Measurements from ENCODE around the gene SYCE1L.

SYCE1L gene

GRCh38 chr16:77206533-77206932 is 7.3 kb downstream of the SYCE1L start:
- no peak overlapping the region for H3K27ac ChIP-seq (ENCODE audit: low read depth, low read length, severe bottlenecking)
- 67 to 94% methylated on average over 2 of the region's 2 CpGs for WGBS, 2 experiments (ENCODE audit: insufficient coverage in 2 of 2)
- no peaks in the 10 kb centered on the region for H3K36me3 ChIP-seq (ENCODE audit: control insufficient read depth, insufficient read depth, low read length)
- H3K9me3 ChIP-seq (ENCODE audit: control insufficient read depth, low read length) = no peaks in the 10 kb centered on the region
- no peaks in the 10 kb centered on the region for H3K4me1 ChIP-seq (ENCODE audit: control insufficient read depth, insufficient read depth, low read length, poor library complexity, severe bottlenecking)
- H3K4me3 ChIP-seq (ENCODE audit: extremely low read depth, insufficient read depth, low read length, poor library complexity, severe bottlenecking) = no peak overlapping the region

DNA sequence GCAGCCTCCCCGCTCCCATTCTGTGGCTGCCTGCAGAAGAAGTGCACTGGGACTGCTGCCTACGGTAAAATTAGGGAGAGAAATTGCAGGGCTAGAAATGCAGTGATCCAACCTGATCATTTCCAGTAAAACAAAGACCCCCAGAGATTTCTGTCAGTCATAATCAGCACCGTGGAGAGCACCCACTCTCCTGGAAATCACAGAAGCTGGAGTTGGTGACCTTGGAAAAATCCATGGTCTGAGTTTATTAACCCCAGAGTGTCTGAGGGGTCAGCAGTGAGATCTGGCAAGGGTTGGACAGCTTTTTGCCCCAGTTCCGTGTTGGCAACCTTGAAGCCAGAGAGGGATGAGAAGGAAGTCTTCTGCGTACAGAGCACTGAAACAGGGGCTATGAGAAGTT is 7.8 kb downstream of the SYCE1L start:
- no peaks in the 10 kb centered on the region for H3K36me3 ChIP-seq (ENCODE audit: control insufficient read depth, insufficient read depth, low read length)
- WGBS, 2 experiments (ENCODE audit: insufficient coverage in 2 of 2) = 61 to 83% methylated on average over 4 to 5 of the region's 5 CpGs
- H3K9me3 ChIP-seq (ENCODE audit: control insufficient read depth, low read length) = no peaks in the 10 kb centered on the region

DNA sequence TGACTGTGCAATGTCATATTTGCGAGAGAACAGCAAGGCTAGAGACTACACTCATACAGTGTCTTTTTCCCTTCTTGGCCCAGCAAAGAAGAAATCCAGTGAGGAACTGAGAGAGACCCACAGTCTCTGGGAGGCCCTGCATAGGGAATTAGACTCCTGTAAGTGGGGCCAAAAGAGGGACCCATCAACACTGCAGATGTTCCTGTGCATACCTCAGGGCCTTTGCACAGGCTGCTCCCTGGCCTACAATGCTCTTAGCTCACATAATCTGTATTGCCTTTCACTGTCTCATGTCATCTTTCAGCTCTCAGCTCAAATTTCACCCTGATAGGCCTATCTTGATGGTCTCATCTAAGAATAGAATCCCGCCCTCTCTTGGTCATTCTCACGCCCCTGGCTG is 9.2 kb downstream of the SYCE1L start:
- Histone ChIP-seq H3K4me3 (ENCODE audit: extremely low read depth, insufficient read depth, low read length, poor library complexity, severe bottlenecking) (no peak overlapping the region), H3K9me3 (ENCODE audit: control insufficient read depth, low read length) (no peaks in the 10 kb centered on the region), H3K27ac (ENCODE audit: low read depth, low read length, severe bottlenecking) (no peak overlapping the region), H3K36me3 (ENCODE audit: control insufficient read depth, insufficient read depth, low read length) (no peaks in the 10 kb centered on the region), H3K4me1 (ENCODE audit: control insufficient read depth, insufficient read depth, low read length, poor library complexity, severe bottlenecking) (peaks cover 1% of the 10 kb centered on the region)
- WGBS, 2 experiments (ENCODE audit: insufficient coverage in 2 of 2) = 70% methylated on average over 2 of the region's 3 CpGs; no CpG with 5 or more reads in 1 of the 2 experiments

More for the DNA sequence above, 7.8 kb downstream of the SYCE1L start:
- no peak overlapping the region for H3K4me3 ChIP-seq (ENCODE audit: extremely low read depth, insufficient read depth, low read length, poor library complexity, severe bottlenecking)
- no peak overlapping the region for H3K27ac ChIP-seq (ENCODE audit: low read depth, low read length, severe bottlenecking)
- H3K4me1 ChIP-seq (ENCODE audit: control insufficient read depth, insufficient read depth, low read length, poor library complexity, severe bottlenecking) = no peaks in the 10 kb centered on the region

DNA sequence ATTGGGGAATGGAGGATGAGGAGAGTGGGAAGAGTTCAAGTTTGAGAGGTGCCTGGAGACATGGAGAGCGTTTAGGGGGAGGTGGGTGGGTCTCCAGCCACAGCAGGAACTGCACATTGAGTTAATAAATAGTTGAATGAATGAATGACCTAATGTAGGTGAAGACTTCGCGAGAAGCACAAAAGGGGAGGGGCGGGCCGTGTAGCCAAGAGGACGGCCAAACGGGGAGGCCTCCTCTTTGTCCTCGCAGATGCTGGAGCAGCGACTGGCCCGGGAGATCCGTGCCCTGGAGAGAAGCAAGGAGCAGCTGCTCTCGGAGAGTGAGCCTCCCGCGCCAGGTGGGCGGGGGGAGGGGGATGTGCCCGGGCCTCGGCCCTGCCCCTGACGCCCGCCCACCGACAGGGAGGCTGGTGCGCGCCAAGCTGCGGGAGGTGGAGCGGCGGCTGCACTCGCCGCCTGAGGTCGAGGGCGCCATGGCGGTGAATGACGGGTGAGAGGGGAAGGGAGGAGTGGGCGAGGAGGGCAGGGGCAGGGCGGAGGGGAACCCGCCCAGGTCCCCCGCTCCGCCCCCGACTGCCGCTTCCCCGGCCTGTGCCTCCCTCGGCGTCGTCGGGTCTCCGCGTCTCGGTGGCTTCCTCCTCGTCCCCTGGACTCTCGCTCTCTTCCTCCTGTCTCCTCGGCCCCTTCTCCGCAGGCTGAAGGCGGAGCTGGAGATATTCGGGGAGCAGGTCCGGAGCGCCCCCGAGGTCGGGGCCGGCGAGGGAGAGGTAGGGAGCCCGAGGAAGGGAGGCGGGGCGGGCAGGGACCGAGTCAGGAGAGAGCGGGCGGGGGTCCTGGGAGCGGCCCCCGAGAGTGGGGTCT is 12.9 kb downstream of the SYCE1L start:
- Histone ChIP-seq H3K4me3 (ENCODE audit: extremely low read depth, insufficient read depth, low read length, poor library complexity, severe bottlenecking) (peak overlapping the region; percentile 66), H3K9me3 (ENCODE audit: control insufficient read depth, low read length) (no peaks in the 10 kb centered on the region), H3K4me1 (ENCODE audit: control insufficient read depth, insufficient read depth, low read length, poor library complexity, severe bottlenecking) (peaks cover 5% of the 10 kb centered on the region), H3K27ac (ENCODE audit: low read depth, low read length, severe bottlenecking) (peak overlapping the region; percentile 75), H3K36me3 (ENCODE audit: control insufficient read depth, insufficient read depth, low read length) (no peaks in the 10 kb centered on the region)
- 1 to 2% methylated on average over 37 to 48 of the region's 66 CpGs for WGBS, 2 experiments (ENCODE audit: insufficient coverage in 2 of 2)

GRCh38 chr16:77212741-77213541 is 13.7 kb downstream of the SYCE1L start:
- no peaks in the 10 kb centered on the region for H3K9me3 ChIP-seq (ENCODE audit: control insufficient read depth, low read length)
- H3K36me3 ChIP-seq (ENCODE audit: control insufficient read depth, insufficient read depth, low read length) = no peaks in the 10 kb centered on the region
- peak overlapping the region; percentile 66 for H3K4me3 ChIP-seq (ENCODE audit: extremely low read depth, insufficient read depth, low read length, poor library complexity, severe bottlenecking)
- peak overlapping the region; percentile 75 for H3K27ac ChIP-seq (ENCODE audit: low read depth, low read length, severe bottlenecking)
- 22 to 27% methylated on average over 58 to 60 of the region's 62 CpGs for WGBS, 2 experiments (ENCODE audit: insufficient coverage in 2 of 2)
- peaks cover 5% of the 10 kb centered on the region for H3K4me1 ChIP-seq (ENCODE audit: control insufficient read depth, insufficient read depth, low read length, poor library complexity, severe bottlenecking)

DNA sequence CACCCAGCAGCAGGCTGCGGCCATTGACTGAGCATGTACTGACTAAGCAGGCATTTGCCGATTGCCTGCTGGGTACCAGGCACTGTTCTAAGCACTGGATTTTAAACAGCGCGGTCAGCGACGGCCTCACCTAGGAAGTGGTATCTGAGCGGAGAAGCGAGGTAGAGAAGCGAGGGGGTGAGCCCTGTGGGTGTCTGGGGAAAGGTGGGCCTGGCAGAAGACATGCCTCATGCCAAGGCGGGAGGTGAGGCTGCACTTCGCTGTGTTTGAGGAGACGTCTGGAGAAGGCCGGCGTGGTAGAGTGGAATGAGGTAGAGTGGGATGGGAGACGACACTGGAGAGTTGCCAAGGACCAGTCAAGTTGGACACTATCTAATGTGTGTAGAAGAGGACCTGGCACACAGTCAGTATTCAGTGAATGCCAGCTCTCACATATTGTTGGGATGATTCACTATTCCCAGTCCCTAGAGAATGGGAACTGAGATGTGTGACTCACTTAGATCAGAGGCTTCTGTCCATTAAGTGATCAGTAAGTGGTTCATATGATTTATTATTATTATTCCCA is 14.4 kb downstream of the SYCE1L start:
- peak overlapping the region; percentile 66 for H3K4me3 ChIP-seq (ENCODE audit: extremely low read depth, insufficient read depth, low read length, poor library complexity, severe bottlenecking)
- 98 to 100% methylated on average over 14 to 15 of the region's 15 CpGs for WGBS, 2 experiments (ENCODE audit: insufficient coverage in 2 of 2)
- no peaks in the 10 kb centered on the region for H3K9me3 ChIP-seq (ENCODE audit: control insufficient read depth, low read length)
- peaks cover 5% of the 10 kb centered on the region for H3K4me1 ChIP-seq (ENCODE audit: control insufficient read depth, insufficient read depth, low read length, poor library complexity, severe bottlenecking)
- peak overlapping the region; percentile 71 for H3K27ac ChIP-seq (ENCODE audit: low read depth, low read length, severe bottlenecking)
- no peaks in the 10 kb centered on the region for H3K36me3 ChIP-seq (ENCODE audit: control insufficient read depth, insufficient read depth, low read length)

- H3K9me3 ChIP-seq (ENCODE audit: control insufficient read depth, low read length) = no peaks in the 10 kb centered on the region
- no peak overlapping the region for H3K4me3 ChIP-seq (ENCODE audit: extremely low read depth, insufficient read depth, low read length, poor library complexity, severe bottlenecking)
- H3K36me3 ChIP-seq (ENCODE audit: control insufficient read depth, insufficient read depth, low read length) = no peaks in the 10 kb centered on the region
- peaks cover 5% of the 10 kb centered on the region for H3K4me1 ChIP-seq (ENCODE audit: control insufficient read depth, insufficient read depth, low read length, poor library complexity, severe bottlenecking)
- peak overlapping the region; percentile 71 for H3K27ac ChIP-seq (ENCODE audit: low read depth, low read length, severe bottlenecking)
- WGBS, 2 experiments (ENCODE audit: insufficient coverage in 2 of 2) = 99 to 100% methylated on average over 10 of the region's 12 CpGs
Measured at GRCh38 chr16:77214411-77215138, 15.4 kb downstream of the SYCE1L start.

GRCh38 chr16:77219437-77219836 is 20.2 kb downstream of the SYCE1L start:
- no peaks in the 10 kb centered on the region for H3K4me1 ChIP-seq (ENCODE audit: control insufficient read depth, insufficient read depth, low read length, poor library complexity, severe bottlenecking)
- no peak overlapping the region for H3K4me3 ChIP-seq (ENCODE audit: extremely low read depth, insufficient read depth, low read length, poor library complexity, severe bottlenecking)
- 67 to 100% methylated on average over 1 to 2 of the region's 3 CpGs for WGBS, 2 experiments (ENCODE audit: insufficient coverage in 2 of 2)
- H3K9me3 ChIP-seq (ENCODE audit: control insufficient read depth, low read length) = no peaks in the 10 kb centered on the region
- H3K27ac ChIP-seq (ENCODE audit: low read depth, low read length, severe bottlenecking) = no peak overlapping the region
- H3K36me3 ChIP-seq (ENCODE audit: control insufficient read depth, insufficient read depth, low read length) = no peaks in the 10 kb centered on the region

GRCh38 chr16:77220427-77220826 is 21.2 kb downstream of the SYCE1L start:
- WGBS, 2 experiments (ENCODE audit: insufficient coverage in 2 of 2) = 40 to 52% methylated on average over 2 to 3 of the region's 3 CpGs
- Histone ChIP-seq H3K4me3 (ENCODE audit: extremely low read depth, insufficient read depth, low read length, poor library complexity, severe bottlenecking) (no peak overlapping the region), H3K36me3 (ENCODE audit: control insufficient read depth, insufficient read depth, low read length) (no peaks in the 10 kb centered on the region), H3K27ac (ENCODE audit: low read depth, low read length, severe bottlenecking) (no peak overlapping the region), H3K9me3 (ENCODE audit: control insufficient read depth, low read length) (no peaks in the 10 kb centered on the region), H3K4me1 (ENCODE audit: control insufficient read depth, insufficient read depth, low read length, poor library complexity, severe bottlenecking) (no peaks in the 10 kb centered on the region)

- H3K27ac ChIP-seq (ENCODE audit: low read depth, low read length, severe bottlenecking) = no peak overlapping the region
- no peaks in the 10 kb centered on the region for H3K4me1 ChIP-seq (ENCODE audit: control insufficient read depth, insufficient read depth, low read length, poor library complexity, severe bottlenecking)
- H3K36me3 ChIP-seq (ENCODE audit: control insufficient read depth, insufficient read depth, low read length) = no peaks in the 10 kb centered on the region
- WGBS, 2 experiments (ENCODE audit: insufficient coverage in 2 of 2) = 100% methylated on average over 1 of the region's 4 CpGs; no CpG with 5 or more reads in 1 of the 2 experiments
- no peaks in the 10 kb centered on the region for H3K9me3 ChIP-seq (ENCODE audit: control insufficient read depth, low read length)
- H3K4me3 ChIP-seq (ENCODE audit: extremely low read depth, insufficient read depth, low read length, poor library complexity, severe bottlenecking) = no peak overlapping the region
Measured at GRCh38 chr16:77221482-77221881, 22.3 kb downstream of the SYCE1L start.
